ENCODE results near the gene FGFBP3. TPM values are rescaled to one million over a fixed set of nuclear protein-coding genes. Genes with fewer than 3 reads are reported as not detected.

Gene FGFBP3
- total RNA-seq, 4 donors from 2014 or later, result 0.96 to 2.6 (median 2.0) TPM

DNA sequence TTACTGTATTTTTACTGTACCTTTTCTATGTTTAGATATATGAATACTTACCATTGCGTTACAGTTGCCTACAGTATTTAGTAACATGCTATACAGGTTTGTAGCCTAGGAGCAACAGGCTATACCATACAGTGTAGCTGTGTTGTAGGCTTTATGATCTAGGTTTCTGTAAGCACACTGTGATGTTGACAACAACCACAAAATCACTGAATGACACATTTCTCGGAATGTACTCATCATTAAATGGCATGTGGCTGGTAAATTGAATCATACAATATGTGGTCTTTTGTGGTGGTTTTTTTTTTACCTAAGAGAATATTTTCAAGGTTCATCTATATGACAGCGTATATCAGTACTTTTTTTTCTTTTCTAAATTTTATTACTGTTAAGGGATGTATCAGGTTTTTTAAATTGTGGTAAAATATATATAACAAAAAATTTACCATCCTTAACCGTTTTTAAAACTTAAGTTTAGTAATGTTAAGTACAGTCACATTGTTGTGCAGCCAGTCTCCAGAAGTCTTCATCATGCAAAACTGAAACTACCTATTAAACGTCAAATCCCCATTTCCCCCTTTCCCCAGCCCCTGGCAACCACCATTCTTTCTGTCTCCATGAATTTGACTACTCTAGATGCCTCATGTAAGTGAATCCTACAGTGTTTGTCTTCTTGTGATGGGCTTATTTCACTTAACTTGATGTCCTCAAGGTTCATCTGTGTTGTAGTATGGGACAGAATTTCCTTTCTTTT lies 35.8 kb upstream of the FGFBP3 start:
- intact Hi-C loops (cut with DNase I), result no loop called here
- H3K36me3 ChIP-seq, result peaks cover 0 to 12% of the 10 kb centered on the region in 2 donors
- no peaks in the 10 kb centered on the region for H3K9me3 ChIP-seq
- 89 to 95% methylated on average over 5 of the region's 5 CpGs for whole genome bisulfite sequencing, 2 donors
- no peak for DNase-seq
- H3K27me3 ChIP-seq, result no peaks in the 10 kb centered on the region
- no peak overlapping the region for H3K27ac ChIP-seq
- TF ChIP-seq POLR2A (IDR thresholded peaks at IDR 0.05), result no peak
- TF ChIP-seq, protein P1, sequence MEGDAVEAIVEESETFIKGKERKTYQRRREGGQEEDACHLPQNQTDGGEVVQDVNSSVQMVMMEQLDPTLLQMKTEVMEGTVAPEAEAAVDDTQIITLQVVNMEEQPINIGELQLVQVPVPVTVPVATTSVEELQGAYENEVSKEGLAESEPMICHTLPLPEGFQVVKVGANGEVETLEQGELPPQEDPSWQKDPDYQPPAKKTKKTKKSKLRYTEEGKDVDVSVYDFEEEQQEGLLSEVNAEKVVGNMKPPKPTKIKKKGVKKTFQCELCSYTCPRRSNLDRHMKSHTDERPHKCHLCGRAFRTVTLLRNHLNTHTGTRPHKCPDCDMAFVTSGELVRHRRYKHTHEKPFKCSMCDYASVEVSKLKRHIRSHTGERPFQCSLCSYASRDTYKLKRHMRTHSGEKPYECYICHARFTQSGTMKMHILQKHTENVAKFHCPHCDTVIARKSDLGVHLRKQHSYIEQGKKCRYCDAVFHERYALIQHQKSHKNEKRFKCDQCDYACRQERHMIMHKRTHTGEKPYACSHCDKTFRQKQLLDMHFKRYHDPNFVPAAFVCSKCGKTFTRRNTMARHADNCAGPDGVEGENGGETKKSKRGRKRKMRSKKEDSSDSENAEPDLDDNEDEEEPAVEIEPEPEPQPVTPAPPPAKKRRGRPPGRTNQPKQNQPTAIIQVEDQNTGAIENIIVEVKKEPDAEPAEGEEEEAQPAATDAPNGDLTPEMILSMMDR (IDR thresholded peaks at IDR 0.05), result no peak
- no peaks in the 10 kb centered on the region for H3K4me1 ChIP-seq
- H3K4me3 ChIP-seq (replicated peaks in 1 of 3), result no peak overlapping the region

DNA sequence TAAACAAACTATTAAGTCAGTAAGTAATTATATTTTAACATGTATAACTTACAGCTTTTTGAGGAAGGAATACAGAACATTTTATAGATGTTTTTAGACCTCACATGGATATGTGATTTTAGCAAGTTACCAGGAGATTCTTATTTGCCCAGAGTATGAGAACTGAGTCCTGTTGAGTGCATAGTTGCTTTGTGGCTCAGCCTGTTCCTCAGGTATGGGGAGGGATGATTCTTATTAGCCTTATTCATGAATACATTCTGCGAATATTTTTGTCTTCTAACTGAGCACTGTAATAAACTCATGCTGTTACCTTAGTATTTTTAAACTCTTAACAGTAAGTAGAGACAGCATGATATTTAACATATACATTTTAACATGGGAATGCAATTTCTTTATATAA lies 32.1 kb upstream of the FGFBP3 start:
- H3K36me3 ChIP-seq, result peaks cover 3 to 19% of the 10 kb centered on the region in 2 donors
- DNase-seq, result no peak
- no peak overlapping the region for H3K27ac ChIP-seq
- intact Hi-C loops (cut with DNase I), result no loop called here
- 95% methylated on average over 1 of the region's 1 CpG for WGBS, 2 donors
- H3K9me3 ChIP-seq, result no peaks in the 10 kb centered on the region
- no peaks in the 10 kb centered on the region for H3K27me3 ChIP-seq
- TF ChIP-seq, protein P1 (IDR thresholded peaks at IDR 0.05), result no peak
- TF ChIP-seq POLR2A (IDR thresholded peaks at IDR 0.05), result no peak
- H3K4me3 ChIP-seq (replicated peaks in 1 of 3), result no peak overlapping the region
- no peaks in the 10 kb centered on the region for H3K4me1 ChIP-seq

DNA sequence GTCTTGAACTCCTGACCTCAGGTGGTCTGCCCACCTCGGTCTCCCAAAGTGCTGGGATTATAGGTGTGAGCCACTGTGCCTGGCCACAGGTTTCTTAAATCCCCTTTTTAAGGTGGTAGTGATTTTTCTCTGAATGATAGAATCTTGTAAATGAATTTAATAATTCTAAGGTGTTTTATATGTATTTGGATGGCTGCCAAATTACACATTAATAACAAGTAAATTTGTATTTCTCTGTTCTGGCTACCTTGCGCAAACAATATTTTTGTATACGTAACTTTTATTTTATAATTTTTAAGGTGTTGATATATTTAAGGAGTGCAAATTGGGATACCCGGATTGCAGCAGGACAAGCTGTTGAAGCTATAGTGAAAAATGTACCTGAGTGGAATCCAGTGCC lies 30.4 kb upstream of the FGFBP3 start:
- no peak for TF ChIP-seq POLR2A (IDR thresholded peaks at IDR 0.05)
- TF ChIP-seq, protein P1 (IDR thresholded peaks at IDR 0.05), result no peak
- H3K27me3 ChIP-seq, result no peaks in the 10 kb centered on the region
- H3K27ac ChIP-seq, result no peak overlapping the region
- H3K4me1 ChIP-seq, result no peaks in the 10 kb centered on the region
- DNase-seq, result no peak
- peaks cover 7 to 17% of the 10 kb centered on the region in 2 donors for H3K36me3 ChIP-seq
- no peak overlapping the region for H3K4me3 ChIP-seq (replicated peaks in 1 of 3)
- H3K9me3 ChIP-seq, result no peaks in the 10 kb centered on the region
- intact Hi-C loops (cut with DNase I), result no loop called here
- WGBS, 2 donors, result 96 to 98% methylated on average over 4 of the region's 4 CpGs

DNA sequence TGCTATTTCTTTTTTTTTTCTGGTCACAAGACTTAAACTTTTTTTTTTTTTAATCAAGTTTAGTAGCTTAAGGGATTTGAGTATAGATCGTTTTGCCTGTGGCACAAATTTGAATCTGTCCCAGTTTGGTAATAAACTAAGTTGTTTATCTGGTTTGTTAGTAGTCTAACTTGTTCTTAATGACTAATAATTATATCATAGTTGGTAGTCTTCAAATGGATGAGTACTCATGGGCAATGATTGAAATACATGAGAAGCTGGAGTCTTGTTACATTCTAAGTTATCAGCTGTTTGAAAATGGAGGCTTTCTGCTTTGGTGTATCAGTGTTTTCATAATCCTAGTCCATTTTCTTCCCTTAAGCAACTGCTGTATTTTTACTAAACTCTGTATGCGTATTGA lies 26.6 kb upstream of the FGFBP3 start:
- Histone ChIP-seq H3K4me1 (no peaks in the 10 kb centered on the region), H3K27ac (no peak overlapping the region), H3K4me3 (replicated peaks in 1 of 3) (no peak overlapping the region), H3K9me3 (no peaks in the 10 kb centered on the region), H3K27me3 (no peaks in the 10 kb centered on the region), H3K36me3 (peaks cover 12 to 13% of the 10 kb centered on the region in 2 donors)
- TF ChIP-seq, protein P1 (IDR thresholded peaks at IDR 0.05), result no peak
- TF ChIP-seq POLR2A (IDR thresholded peaks at IDR 0.05), result no peak
- intact Hi-C loops (cut with DNase I), result no loop called here
- whole genome bisulfite sequencing, 2 donors, result 89 to 97% methylated on average over 2 of the region's 2 CpGs
- no peak for DNase-seq

DNA sequence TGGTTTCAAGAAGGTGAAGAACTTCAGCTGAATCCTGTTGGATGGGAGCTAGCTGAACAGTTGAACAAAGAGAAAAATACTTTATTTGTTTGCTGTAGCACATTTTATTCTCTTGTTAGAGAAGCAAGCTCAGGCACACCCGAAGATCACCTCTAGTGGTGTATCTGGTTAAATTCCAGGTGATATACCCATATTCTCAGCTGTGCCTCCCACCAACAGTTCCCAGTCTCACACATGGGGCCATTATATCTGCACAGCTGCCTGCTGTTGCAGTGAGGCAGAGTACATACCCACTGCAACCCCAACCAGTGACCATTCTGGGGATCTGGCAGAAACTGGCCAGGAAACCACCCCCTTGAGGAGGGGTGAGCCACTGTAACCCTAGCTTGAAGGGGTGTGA lies 23.5 kb upstream of the FGFBP3 start:
- intact Hi-C loops (cut with DNase I), result no loop called here
- H3K36me3 ChIP-seq, result peaks cover 12 to 13% of the 10 kb centered on the region in 2 donors
- 85 to 90% methylated on average over 1 of the region's 1 CpG for WGBS, 2 donors
- H3K4me3 ChIP-seq (replicated peaks in 1 of 3), result no peak overlapping the region
- TF ChIP-seq POLR2A (IDR thresholded peaks at IDR 0.05), result no peak
- H3K4me1 ChIP-seq, result no peaks in the 10 kb centered on the region
- DNase-seq, result no peak
- no peak overlapping the region for H3K27ac ChIP-seq
- no peaks in the 10 kb centered on the region for H3K9me3 ChIP-seq
- H3K27me3 ChIP-seq, result no peaks in the 10 kb centered on the region

All from thyroid gland (tissue), 4 donors.